Measurements from ENCODE around the gene GALNT18.

GALNT18 gene

DNA sequence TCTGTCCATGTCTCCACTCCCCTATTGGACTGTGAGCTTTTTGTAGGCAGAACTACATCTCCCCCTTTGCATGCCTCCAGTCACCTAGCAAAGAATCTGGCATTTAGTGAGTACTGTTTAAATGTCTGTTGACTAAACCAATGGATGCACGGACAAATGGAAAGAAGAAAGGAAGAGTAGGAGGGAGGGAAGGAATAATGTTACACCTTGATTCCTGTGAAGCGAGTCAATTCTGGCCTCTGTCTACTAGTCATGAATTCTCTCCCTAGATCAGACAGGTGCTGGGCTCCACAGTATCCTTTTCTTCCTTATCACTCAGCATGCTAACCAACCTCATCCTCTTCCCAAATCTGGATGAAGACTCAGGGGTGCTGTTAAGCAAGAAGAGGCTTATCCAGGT lies 33.6 kb downstream of the GALNT18 start (continued):
- TF ChIP-seq, protein P1, sequence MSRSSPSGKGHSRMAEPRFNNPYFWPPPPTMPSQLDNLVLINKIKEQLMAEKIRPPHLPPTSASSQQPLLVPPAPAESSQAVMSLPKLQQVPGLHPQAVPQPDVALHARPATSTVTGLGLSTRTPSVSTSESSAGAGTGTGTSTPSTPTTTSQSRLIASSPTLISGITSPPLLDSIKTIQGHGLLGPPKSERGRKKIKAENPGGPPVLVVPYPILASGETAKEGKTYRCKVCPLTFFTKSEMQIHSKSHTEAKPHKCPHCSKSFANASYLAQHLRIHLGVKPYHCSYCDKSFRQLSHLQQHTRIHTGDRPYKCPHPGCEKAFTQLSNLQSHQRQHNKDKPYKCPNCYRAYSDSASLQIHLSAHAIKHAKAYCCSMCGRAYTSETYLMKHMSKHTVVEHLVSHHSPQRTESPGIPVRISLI (tag by site-specific recombination; IDR thresholded peaks at IDR 0.05): no peak
- TF ChIP-seq, protein P2, sequence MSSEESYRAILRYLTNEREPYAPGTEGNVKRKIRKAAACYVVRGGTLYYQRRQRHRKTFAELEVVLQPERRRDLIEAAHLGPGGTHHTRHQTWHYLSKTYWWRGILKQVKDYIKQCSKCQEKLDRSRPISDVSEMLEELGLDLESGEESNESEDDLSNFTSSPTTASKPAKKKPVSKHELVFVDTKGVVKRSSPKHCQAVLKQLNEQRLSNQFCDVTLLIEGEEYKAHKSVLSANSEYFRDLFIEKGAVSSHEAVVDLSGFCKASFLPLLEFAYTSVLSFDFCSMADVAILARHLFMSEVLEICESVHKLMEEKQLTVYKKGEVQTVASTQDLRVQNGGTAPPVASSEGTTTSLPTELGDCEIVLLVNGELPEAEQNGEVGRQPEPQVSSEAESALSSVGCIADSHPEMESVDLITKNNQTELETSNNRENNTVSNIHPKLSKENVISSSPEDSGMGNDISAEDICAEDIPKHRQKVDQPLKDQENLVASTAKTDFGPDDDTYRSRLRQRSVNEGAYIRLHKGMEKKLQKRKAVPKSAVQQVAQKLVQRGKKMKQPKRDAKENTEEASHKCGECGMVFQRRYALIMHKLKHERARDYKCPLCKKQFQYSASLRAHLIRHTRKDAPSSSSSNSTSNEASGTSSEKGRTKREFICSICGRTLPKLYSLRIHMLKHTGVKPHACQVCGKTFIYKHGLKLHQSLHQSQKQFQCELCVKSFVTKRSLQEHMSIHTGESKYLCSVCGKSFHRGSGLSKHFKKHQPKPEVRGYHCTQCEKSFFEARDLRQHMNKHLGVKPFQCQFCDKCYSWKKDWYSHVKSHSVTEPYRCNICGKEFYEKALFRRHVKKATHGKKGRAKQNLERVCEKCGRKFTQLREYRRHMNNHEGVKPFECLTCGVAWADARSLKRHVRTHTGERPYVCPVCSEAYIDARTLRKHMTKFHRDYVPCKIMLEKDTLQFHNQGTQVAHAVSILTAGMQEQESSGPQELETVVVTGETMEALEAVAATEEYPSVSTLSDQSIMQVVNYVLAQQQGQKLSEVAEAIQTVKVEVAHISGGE (tag by site-specific recombination; conservative IDR thresholded peaks at IDR 0.05; ENCODE audit: low read depth): no peak
- TF ChIP-seq ZBTB48 (tag by site-specific recombination; IDR thresholded peaks at IDR 0.05) (no peak), ZSCAN23 (tag by site-specific recombination; IDR thresholded peaks at IDR 0.05) (no peak), ZSCAN30 (tag by site-specific recombination; IDR thresholded peaks at IDR 0.05) (no peak), ZNF37A (tag by site-specific recombination; IDR thresholded peaks at IDR 0.05) (no peak), REPIN1 (tag by site-specific recombination; IDR thresholded peaks at IDR 0.05; ENCODE audit: low read depth) (no peak)

DNA sequence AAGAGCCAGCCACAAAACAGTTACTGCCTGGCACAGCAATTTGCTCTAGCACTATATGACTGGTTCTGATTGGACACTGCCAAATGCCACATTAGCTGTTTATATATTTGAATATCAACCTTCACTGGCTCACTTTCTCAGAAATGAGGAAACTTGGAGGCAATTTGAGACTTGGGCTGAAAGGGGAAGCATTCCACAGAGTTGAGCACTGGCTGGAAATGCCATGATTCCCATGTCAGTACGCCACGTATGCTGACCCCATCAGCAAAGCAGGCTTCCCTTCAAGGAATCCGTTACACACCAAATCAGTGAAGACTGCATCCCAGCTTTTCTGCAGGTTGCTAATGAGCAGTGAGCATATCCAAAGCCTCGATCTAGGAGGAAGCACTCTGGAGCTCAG lies 34.7 kb downstream of the GALNT18 start:
- Histone ChIP-seq H3K9me3 (ENCODE audit: control insufficient read depth, insufficient read depth, low read depth, low read length) (no peaks in the 10 kb centered on the region), H3K27ac (ENCODE audit: extremely low read depth, low read depth, low read length) (no peak overlapping the region), H3K36me3 (ENCODE audit: control insufficient read depth in 2 of 2, insufficient read depth in 1 of 2, low read length in 2 of 2) (no peaks in the 10 kb centered on the region), H3K4me3 (ENCODE audit: low read depth, low read length) (no peak overlapping the region), H3K4me1 (ENCODE audit: control insufficient read depth, insufficient read depth, low read length) (no peaks in the 10 kb centered on the region; the same call in 1 of the 2 replicates)
- ChIA-PET POLR2A (no interaction called here), CTCF (interaction anchor here (0.5 kb wide), 1 partner anchor 297 kb away, joined by 4 read pairs; no protein-coding TSS in a partner anchor)
- TF ChIP-seq ZSCAN18 (tag by site-specific recombination; IDR thresholded peaks at IDR 0.05): no peak
- no peak for TF ChIP-seq ZBTB48 (tag by site-specific recombination; IDR thresholded peaks at IDR 0.05)
- TF ChIP-seq ZNF596 (tag by site-specific recombination; IDR thresholded peaks at IDR 0.05): no peak
- TF ChIP-seq, protein P3, sequence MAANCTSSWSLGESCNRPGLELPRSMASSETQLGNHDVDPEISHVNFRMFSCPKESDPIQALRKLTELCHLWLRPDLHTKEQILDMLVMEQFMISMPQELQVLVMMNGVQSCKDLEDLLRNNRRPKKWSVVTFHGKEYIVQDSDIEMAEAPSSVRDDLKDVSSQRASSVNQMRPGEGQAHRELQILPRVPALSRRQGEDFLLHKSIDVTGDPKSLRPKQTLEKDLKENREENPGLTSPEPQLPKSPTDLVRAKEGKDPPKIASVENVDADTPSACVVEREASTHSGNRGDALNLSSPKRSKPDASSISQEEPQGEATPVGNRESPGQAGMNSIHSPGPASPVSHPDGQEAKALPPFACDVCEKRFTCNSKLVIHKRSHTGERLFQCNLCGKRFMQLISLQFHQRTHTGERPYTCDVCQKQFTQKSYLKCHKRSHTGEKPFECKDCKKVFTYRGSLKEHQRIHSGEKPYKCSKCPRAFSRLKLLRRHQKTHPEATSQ (tag by site-specific recombination; IDR thresholded peaks at IDR 0.05): no peak
- TF ChIP-seq ZNF354C (tag by site-specific recombination; IDR thresholded peaks at IDR 0.05; ENCODE audit: borderline replicate concordance, low read depth): no peak
- no peak for TF ChIP-seq ZNF792 (tag by site-specific recombination; IDR thresholded peaks at IDR 0.05)

DNA sequence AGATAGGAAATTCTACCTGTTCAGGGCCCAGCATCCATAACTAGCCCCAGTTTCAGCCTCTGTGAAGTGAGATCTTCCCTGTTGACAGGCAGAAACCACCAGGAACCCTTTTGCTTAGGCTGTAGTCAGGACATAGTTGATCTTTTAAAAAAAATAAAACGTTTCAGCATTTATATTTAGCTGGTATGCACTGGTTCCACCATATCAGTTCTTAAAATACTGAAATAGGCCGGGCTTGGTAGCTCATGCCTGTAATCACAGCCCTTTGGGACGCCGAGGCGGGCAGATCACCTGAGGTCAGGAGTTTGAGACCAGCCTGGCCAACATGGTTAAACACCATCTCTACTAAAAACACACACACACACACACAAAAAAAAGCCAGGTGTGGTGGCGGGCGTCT lies 35.3 kb downstream of the GALNT18 start:
- H3K4me3 ChIP-seq (ENCODE audit: low read depth, low read length): no peak overlapping the region
- H3K27ac ChIP-seq (ENCODE audit: extremely low read depth, low read depth, low read length): no peak overlapping the region
- no peaks in the 10 kb centered on the region; the same call in 1 of the 2 replicates for H3K4me1 ChIP-seq (ENCODE audit: control insufficient read depth, insufficient read depth, low read length)
- H3K9me3 ChIP-seq (ENCODE audit: control insufficient read depth, insufficient read depth, low read depth, low read length): no peaks in the 10 kb centered on the region
- H3K36me3 ChIP-seq (ENCODE audit: control insufficient read depth in 2 of 2, insufficient read depth in 1 of 2, low read length in 2 of 2): no peaks in the 10 kb centered on the region
- POLR2A ChIA-PET: no interaction called here
- TF ChIP-seq TCF7L2 (IDR thresholded peaks at IDR 0.05; ENCODE audit: borderline replicate concordance, low read depth, low read length) (no peak), ZNF394 (tag by site-specific recombination; IDR thresholded peaks at IDR 0.05; ENCODE audit: borderline replicate concordance) (no peak)
- CTCF ChIA-PET: interaction anchor here (0.5 to 0.7 kb wide), 2 partner anchors 296 to 1172 kb away, joined by 3 to 4 read pairs; no protein-coding TSS in a partner anchor
